Activated CD8-positive, alpha-beta memory T cell treated with anti-CD3 and anti-CD28 coated beads, Interleukin-2, amount 50 U/mL, for 24 hours (primary cell): ENCODE data around the gene MRPS12.
"Not testable (repeated sequence)": the region's sequence is repeated elsewhere in the genome, so short reads cannot be mapped to it uniquely, and the experiment has no call there.

Experiments
- DNase-seq: peaks from one replicate; pipeline ENCODE4 v3.0.0-alpha.2; 2020; ENCODE audit errors: extremely low read depth

Gene MRPS12

GRCh38 chr19:38930776-38931520 is at the start of gene MRPS12:
MRPS12 (plus strand) TSS chr19:38930944; CDS start chr19:38931295, 351 bp downstream.
- peak; percentile 94 for DNase-seq

DNA sequence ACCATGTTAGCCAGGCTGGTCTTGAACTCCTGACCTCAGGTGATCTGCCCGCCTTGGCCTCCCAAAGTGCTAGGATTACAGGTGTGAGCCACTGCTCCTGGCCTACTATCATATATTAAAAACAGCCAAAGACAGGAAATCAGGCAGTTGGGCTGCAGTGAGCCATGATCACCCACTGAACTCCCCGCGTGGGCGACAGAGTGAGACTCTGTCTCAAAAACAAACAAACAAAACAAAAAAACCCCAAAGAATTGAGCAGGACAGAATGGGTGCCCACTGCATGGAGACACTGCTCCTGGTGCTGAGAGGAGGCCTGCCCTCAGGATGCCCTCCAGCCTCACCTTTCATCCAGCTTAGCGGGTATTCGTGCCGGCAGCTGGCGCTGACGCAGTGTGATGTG is 47.5 kb upstream of the MRPS12 start:
- no peak for DNase-seq

- not testable (repeated sequence) for DNase-seq
Measured at GRCh38 chr19:38884691-38885090, 46.1 kb upstream of the MRPS12 start.

DNA sequence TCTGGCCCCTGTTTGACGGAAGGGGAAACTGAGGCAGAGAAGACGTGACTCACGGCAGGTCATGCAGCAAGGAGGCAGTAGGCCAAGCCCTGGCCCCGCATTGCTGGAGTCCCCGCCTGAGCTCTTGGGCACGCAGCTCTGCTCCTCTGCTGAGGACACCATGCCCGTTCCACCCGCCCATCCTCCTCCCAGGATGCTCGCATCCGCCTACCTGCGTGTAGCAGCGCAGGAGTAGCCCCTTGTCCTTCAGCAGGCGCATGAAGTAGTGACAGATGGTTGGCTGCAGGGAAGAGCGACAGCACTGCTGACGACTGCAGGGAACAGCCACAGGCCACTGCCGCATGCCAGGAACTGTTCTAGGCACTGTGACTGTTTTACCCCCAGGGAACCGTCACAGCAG is 41.9 kb upstream of the MRPS12 start:
- DNase-seq: no peak

GRCh38 chr19:38889803-38890202 is 40.9 kb upstream of the MRPS12 start:
- DNase-seq: no peak

GRCh38 chr19:38890686-38891085 is 40.1 kb upstream of the MRPS12 start:
- DNase-seq: no peak

DNA sequence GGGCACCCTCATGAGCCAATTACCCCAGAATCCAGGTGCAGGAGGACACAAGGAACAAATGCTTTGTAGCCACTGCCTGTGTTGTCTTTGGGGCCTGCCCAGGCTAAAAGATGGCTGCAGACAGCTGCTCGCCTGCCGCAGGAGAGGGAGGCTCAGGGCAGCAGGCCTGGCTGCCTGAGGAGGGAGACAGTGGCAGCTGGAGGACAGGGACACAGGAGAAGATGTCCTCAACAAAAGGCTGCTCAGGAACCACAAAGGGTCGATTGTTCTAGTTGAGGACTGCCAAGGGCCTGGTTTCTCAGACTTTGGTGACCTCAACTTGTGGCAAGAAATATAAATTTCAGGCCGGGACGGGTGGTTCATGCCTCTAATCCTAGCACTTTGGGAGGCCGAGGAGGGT is 39.0 kb upstream of the MRPS12 start:
- no peak for DNase-seq

DNA sequence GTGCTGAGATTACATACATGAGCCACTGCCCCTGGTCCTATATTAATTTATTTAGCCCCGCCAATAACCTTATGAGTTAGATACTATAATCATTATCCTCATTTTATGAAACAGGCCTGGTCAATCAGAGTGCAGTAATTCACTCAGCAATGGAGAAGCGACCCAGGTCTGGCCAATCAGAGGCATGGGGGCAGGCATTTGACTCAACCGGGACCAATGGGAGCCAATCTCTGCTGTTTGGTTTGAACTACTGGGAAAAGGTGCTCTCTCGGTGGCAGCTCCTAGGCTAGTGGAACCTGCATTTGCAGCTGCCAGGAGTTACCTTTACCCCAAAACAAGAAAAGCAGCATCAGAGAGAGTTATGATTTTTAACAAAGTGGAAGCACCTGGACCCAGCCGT is 37.9 kb upstream of the MRPS12 start:
- no peak for DNase-seq

DNA sequence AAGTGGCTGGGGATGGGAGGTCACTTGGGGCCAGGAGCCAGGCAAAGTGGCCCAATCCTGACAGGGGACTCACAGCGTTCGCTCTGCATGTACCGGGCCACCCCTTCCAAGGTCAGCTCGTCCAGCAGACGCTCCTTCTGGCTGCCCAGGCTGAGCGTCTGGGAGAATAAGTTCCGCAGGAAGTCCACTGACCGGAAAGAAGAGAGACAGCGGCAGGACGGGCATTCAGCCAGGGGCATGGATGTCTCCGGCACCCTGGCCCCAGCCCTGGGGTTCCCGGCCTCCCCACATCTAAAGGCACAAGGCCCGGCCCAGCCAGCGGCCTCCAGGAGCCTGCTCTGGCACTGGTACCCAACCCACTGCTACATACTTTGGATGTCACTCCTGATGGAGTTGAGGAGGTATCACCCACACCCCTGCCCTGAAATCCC is 37.4 kb upstream of the MRPS12 start:
- DNase-seq: no peak

DNA sequence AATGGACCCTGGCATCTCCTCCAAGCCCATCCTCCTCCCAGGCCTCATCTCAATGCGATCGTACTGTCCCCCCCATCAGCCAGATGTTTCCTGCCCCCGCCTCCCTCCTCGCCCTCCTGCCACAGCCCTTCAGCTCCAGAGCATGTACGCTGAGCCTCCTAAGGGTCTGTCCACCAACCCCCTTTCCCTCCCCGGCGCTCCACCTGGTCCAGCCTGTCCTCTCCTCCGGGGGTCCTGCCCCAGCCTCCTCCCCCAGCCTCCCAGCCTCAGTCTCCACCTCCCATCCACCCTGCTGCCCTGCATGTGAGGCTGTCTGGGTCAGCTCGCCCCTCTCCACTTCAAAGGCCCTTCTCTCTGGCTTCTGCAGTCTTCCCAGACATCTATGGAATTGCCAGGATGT is 35.8 kb upstream of the MRPS12 start:
- DNase-seq: no peak

DNA sequence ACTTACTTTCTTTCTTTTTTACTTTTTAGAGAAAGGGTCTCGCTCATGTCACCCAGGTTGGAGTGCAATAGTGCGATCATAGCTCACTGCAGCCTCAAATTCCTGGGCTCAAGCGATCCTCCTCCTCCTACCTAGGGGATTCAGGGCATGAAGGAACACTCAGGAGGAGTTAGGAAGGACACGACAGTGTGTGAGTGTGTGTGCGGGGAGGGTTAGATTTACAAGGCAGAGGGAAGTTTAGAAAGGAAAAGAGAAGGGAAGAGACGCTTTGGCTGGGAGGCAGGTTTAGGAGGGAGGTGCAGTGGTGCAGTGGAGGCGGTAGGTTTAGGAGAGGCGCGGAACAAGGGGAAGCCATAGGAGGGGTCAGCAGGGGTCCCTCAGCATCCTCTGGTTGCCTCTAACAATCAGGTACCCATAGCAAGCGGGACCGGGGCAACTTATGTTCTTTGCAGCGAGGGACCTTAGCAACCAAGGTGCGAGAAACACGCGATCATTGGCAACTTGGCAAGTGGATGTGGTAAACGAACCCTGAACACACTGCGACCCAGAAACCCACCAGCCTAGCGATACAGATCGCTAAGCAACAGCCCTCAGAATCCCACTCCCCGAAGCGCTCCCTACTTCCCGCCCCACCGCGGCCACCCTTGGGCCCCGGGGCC is 31.8 kb upstream of the MRPS12 start:
- no peak for DNase-seq

DNA sequence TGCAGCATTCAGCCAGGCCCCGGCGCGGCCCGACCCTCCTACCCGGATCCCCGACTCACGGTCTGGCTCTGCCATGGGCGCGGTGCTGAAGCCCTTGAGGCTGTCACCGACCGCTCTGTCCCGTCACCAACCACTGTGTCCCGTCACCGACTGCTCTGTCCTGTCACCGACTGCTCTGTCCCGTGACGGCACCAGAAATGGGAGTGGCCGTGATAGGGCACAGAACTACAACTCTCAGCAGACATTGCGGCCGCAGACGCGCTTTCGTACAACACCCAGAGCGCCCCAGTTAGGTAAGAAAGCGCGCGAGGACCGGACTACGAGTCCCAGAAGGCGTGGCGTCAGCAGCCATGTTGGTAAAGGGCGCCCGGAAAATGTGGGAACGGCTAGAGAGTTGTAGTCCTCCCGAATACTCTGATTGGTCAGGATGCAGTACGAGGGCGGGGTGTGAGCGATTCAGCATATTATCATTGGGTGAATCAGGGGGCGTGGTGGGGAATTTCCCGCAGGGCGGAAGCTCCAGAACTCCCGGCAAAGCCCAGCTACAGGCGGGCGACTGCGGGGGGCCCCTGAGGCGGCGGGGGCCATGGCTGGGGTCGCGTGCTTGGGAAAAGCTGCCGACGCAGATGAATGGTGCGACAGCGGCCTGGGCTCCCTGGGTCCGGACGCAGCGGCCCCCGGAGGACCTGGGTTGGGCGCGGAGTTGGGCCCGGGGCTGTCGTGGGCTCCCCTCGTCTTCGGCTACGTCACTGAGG is 31.1 kb upstream of the MRPS12 start, which contains the start of the genes NFKBIB and SIRT2:
TSS of gene NFKBIB (plus strand) at position 523 of the 755 bp plus-strand sequence. CDS start at position 587, 64 bp downstream.
TSS of gene SIRT2 (minus strand) at position 172 of the 755 bp plus-strand sequence. CDS start at position 75, 97 bp downstream.
- DNase-seq: peak; percentile 99

GRCh38 chr19:38900202-38900629 is 30.5 kb upstream of the MRPS12 start:
- no peak for DNase-seq

GRCh38 chr19:38900743-38901190 is 30.0 kb upstream of the MRPS12 start:
- no peak for DNase-seq

DNA sequence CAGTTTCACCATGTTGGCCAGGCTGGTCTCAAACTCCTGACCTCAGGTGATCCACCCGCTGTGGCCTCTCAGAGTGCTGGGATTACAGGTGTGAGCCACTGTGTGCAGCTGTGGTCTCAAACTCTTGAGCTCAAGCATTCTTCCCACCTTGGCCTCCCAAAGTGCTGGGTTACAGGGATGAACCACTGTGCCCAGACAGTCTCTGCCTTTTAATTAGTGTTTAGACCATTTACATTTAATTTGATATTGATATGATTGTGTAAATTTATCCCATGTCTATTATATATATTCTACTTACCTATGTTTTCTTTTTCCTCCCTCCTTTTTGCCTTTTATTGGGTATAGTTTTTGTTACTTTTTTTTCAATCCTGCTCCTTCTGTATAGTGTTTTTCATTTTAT is 29.1 kb upstream of the MRPS12 start:
- DNase-seq: no peak

- no peak for DNase-seq
Measured at GRCh38 chr19:38904581-38905539, 25.9 kb upstream of the MRPS12 start.

DNA sequence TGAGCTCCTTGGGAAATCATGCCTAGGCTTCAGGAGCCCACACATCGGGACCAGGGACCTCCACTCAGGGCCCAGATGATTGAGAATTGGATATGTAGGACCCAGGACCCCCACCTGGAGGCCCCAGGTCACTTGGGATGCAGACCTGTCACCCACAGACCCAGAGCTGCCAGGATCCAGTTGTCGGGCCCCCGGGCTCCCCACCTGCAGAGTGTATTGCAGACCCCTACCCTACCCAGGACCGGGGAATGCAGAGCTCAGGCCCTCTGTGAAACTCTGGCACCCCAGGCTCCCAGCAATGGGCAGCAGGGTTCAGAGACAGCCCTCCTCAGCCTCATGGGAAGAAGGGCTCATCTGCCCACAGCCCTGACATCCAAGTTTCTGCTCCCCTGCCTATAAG is 25.1 kb upstream of the MRPS12 start:
- no peak for DNase-seq

- DNase-seq: no peak
Measured at GRCh38 chr19:38907227-38907626, 23.5 kb upstream of the MRPS12 start.

DNA sequence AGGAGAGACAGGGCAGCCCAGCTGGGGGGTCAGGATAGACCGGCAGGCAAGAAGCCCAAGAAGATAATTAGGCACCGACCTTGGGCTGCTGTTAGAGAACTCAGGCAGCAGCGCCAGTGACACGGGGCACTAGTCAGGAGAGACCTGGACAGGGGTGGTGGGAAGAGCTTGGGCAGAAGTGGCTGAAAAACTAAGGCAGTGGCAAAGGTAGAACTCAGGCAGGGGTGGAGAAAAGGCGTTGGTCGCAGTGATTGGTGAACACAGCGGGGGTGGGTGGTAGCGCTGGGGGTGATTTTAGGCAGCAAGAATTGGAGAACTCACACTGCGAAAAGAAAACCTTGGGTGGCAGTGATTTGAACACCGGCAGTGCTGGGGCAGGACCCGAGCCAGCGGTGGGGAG is 23.1 kb upstream of the MRPS12 start:
- DNase-seq: no peak

GRCh38 chr19:38908911-38909310 is 21.8 kb upstream of the MRPS12 start:
- no peak for DNase-seq

- DNase-seq: no peak
Measured at GRCh38 chr19:38910488-38910887, 20.3 kb upstream of the MRPS12 start.
